Smooth muscle cell (in vitro differentiated cells): ENCODE data around the gene ARAF. TPM values are rescaled to one million over a fixed set of nuclear protein-coding genes. Genes with fewer than 3 reads are reported as not detected.

Experiments used
- DNase-seq: peaks from one replicate; lab custom pipeline; 2025; ENCODE audit not compliant: unreplicated experiment; lab: John Stamatoyannopoulos, UW
- H2AFZ ChIP-seq: fragments of 200-600 bp; sonication (generic); 2 replicates; pipeline ENCODE4 v1.6.0; 2016; ENCODE audit warnings: antibody characterized with exemption, low read depth, mild to moderate bottlenecking
- H3F3A ChIP-seq: fragments of 200-600 bp; sonication (generic); 2 replicates; pipeline ENCODE4 v1.6.0; 2017; ENCODE audit warnings: antibody characterized with exemption, low read depth
- H3K27ac ChIP-seq: fragments of 200-600 bp; sonication (generic); 2 replicates; pipeline ENCODE4 v1.5.1; 2016; ENCODE audit warnings: low read depth, mild to moderate bottlenecking
- H3K27me3 ChIP-seq: fragments of 200-600 bp; sonication (generic); 2 replicates; pipeline ENCODE4 v1.6.1; 2016; ENCODE audit warnings: low read depth, mild to moderate bottlenecking
- H3K36me3 ChIP-seq: fragments of 200-600 bp; sonication (generic); 2 replicates; pipeline ENCODE4 v1.5.1; 2016; ENCODE audit warnings: low read depth
- H3K4me1 ChIP-seq: fragments of 200-600 bp; sonication (generic); 2 replicates; pipeline ENCODE4 v1.5.1; 2016; ENCODE audit warnings: low read depth
- H3K4me2 ChIP-seq: fragments of 200-600 bp; sonication (generic); 2 replicates; pipeline ENCODE4 v1.6.0; 2016; ENCODE audit warnings: mild to moderate bottlenecking
- H3K4me3 ChIP-seq: fragments of 200-600 bp; sonication (generic); 2 replicates; pipeline ENCODE4 v1.5.1; 2016; ENCODE audit warnings: mild to moderate bottlenecking
- H3K79me2 ChIP-seq: fragments of 200-600 bp; sonication (generic); 2 replicates; pipeline ENCODE4 v1.6.0; 2016; ENCODE audit warnings: low read depth, mild to moderate bottlenecking
- H3K9ac ChIP-seq: fragments of 200-600 bp; sonication (generic); 2 replicates; pipeline ENCODE4 v1.6.0; 2016; ENCODE audit warnings: low read depth
- H3K9me3 ChIP-seq: fragments of 200-600 bp; sonication (generic); replicated peaks from 2 replicates; pipeline ENCODE4 v1.5.1; 2016; ENCODE audit warnings: low read depth
- H4K20me1 ChIP-seq: fragments of 200-600 bp; sonication (generic); 2 replicates; pipeline ENCODE4 v1.6.0; 2016; ENCODE audit warnings: low read depth
- CTCF ChIP-seq: fragments of 200-600 bp; sonication (generic); IDR thresholded peaks from 2 replicates; pipeline ENCODE4 v1.5.1; 2017; ENCODE audit warnings: borderline replicate concordance, mild to moderate bottlenecking, antibody characterized with exemption; ENCODE audit not compliant: insufficient read depth, poor library complexity, severe bottlenecking
- WGBS: methylation state at CpG from one replicate; pipeline ENCODE4 v1.1.7; 2016; ENCODE audit warnings: low lambda C conversion rate; 5-methylcytosine and 5-hydroxymethylcytosine counted together
- polyA plus RNA-seq: library from polyadenylated mRNA; unstranded; fragments of >200 nt; fragmentation: Nextera tagmentation; extraction: Ambion mirVana; gene quantifications from 2 replicates; pipeline ENCODE4 v1.2.1, GENCODE V29; 2016
- total RNA-seq: library from RNA; depleted of rRNA; stranded (reverse); fragments of >200 nt; gene quantifications from 2 replicates; pipeline ENCODE4 v1.2.3, GENCODE V29; 2014

ARAF gene
- total and polyA plus RNA-seq, 2 experiments from 2014 or later: 33.1 to 63.1 TPM

GRCh38 chrX:47605024-47605423 lies 44.0 kb downstream of the ARAF start:
- no peak overlapping the region for H2AFZ ChIP-seq
- DNase-seq: no peak
- H3K36me3 ChIP-seq: no peaks in the 10 kb centered on the region
- H3K9ac ChIP-seq: no peak overlapping the region
- no peak overlapping the region for H3K4me3 ChIP-seq
- no peaks in the 10 kb centered on the region for H3K79me2 ChIP-seq
- H4K20me1 ChIP-seq: no peaks in the 10 kb centered on the region
- H3K9me3 ChIP-seq: no peaks in the 10 kb centered on the region
- H3K4me1 ChIP-seq: no peaks in the 10 kb centered on the region
- no peak for TF ChIP-seq CTCF
- no peak overlapping the region for H3K27ac ChIP-seq
- no peaks in the 10 kb centered on the region for H3K27me3 ChIP-seq
- H3F3A ChIP-seq: no peaks in the 10 kb centered on the region
- H3K4me2 ChIP-seq: no peak overlapping the region
- 82% methylated on average over 9 of the region's 9 CpGs for WGBS

GRCh38 chrX:47607091-47607490 lies 46.1 kb downstream of the ARAF start:
- no peak overlapping the region for H2AFZ ChIP-seq
- no peaks in the 10 kb centered on the region for H3K27me3 ChIP-seq
- no peak overlapping the region for H3K27ac ChIP-seq
- no peak overlapping the region for H3K4me2 ChIP-seq
- H3K4me1 ChIP-seq: no peaks in the 10 kb centered on the region
- H3K79me2 ChIP-seq: no peaks in the 10 kb centered on the region
- no peak overlapping the region for H3K9ac ChIP-seq
- TF ChIP-seq CTCF: no peak
- H3K9me3 ChIP-seq: no peaks in the 10 kb centered on the region
- DNase-seq: no peak
- no peaks in the 10 kb centered on the region for H4K20me1 ChIP-seq
- H3K36me3 ChIP-seq: no peaks in the 10 kb centered on the region
- no peak overlapping the region for H3K4me3 ChIP-seq
- H3F3A ChIP-seq: no peaks in the 10 kb centered on the region

- TF ChIP-seq CTCF: no peak
- no peak for DNase-seq
- WGBS: 80% methylated on average over 9 of the region's 9 CpGs
- no peaks in the 10 kb centered on the region for H3K4me1 ChIP-seq
- H3F3A ChIP-seq: no peaks in the 10 kb centered on the region
- H3K4me2 ChIP-seq: no peak overlapping the region
- H3K27me3 ChIP-seq: no peaks in the 10 kb centered on the region
- no peaks in the 10 kb centered on the region for H4K20me1 ChIP-seq
- no peaks in the 10 kb centered on the region for H3K9me3 ChIP-seq
- no peak overlapping the region for H3K9ac ChIP-seq
- no peaks in the 10 kb centered on the region for H3K36me3 ChIP-seq
- no peaks in the 10 kb centered on the region for H3K79me2 ChIP-seq
- H3K27ac ChIP-seq: no peak overlapping the region
- H2AFZ ChIP-seq: no peak overlapping the region
- H3K4me3 ChIP-seq: no peak overlapping the region
These were observed 47.3 kb downstream of the ARAF start for GRCh38 chrX:47608130-47608810.

- Histone ChIP-seq H4K20me1 (no peaks in the 10 kb centered on the region), H3K9me3 (no peaks in the 10 kb centered on the region), H3K4me1 (no peaks in the 10 kb centered on the region), H3K9ac (no peak overlapping the region), H3K27ac (no peak overlapping the region), H2AFZ (no peak overlapping the region), H3K36me3 (no peaks in the 10 kb centered on the region), H3K27me3 (no peaks in the 10 kb centered on the region), H3K4me2 (no peak overlapping the region), H3F3A (no peaks in the 10 kb centered on the region), H3K4me3 (no peak overlapping the region), H3K79me2 (no peaks in the 10 kb centered on the region)
- no peak for TF ChIP-seq CTCF
- no peak for DNase-seq
- WGBS: 93% methylated on average over 4 of the region's 4 CpGs
These were observed 49.5 kb downstream of the ARAF start for GRCh38 chrX:47610511-47610910.
